GM21526 (cell line): ENCODE measurements around the gene JAM3.

ENCODE experiments used
- ATAC-seq: cut with Tn5 transposase; IDR thresholded peaks from one replicate; pipeline ENCODE4 v1.9.1; 2021; ENCODE audit warnings: moderate library complexity; ENCODE audit not compliant: unreplicated experiment, low FRiP score

Gene JAM3

GRCh38 chr11:134038897-134039470, 29.9 kb upstream of the JAM3 start:
- ATAC-seq, result no peak

GRCh38 chr11:134039726-134040385, 29.0 kb upstream of the JAM3 start:
- no peak for ATAC-seq

GRCh38 chr11:134040386-134041302, 28.2 kb upstream of the JAM3 start:
- ATAC-seq, result no peak

GRCh38 chr11:134041349-134041748, 27.5 kb upstream of the JAM3 start:
- no peak for ATAC-seq

DNA sequence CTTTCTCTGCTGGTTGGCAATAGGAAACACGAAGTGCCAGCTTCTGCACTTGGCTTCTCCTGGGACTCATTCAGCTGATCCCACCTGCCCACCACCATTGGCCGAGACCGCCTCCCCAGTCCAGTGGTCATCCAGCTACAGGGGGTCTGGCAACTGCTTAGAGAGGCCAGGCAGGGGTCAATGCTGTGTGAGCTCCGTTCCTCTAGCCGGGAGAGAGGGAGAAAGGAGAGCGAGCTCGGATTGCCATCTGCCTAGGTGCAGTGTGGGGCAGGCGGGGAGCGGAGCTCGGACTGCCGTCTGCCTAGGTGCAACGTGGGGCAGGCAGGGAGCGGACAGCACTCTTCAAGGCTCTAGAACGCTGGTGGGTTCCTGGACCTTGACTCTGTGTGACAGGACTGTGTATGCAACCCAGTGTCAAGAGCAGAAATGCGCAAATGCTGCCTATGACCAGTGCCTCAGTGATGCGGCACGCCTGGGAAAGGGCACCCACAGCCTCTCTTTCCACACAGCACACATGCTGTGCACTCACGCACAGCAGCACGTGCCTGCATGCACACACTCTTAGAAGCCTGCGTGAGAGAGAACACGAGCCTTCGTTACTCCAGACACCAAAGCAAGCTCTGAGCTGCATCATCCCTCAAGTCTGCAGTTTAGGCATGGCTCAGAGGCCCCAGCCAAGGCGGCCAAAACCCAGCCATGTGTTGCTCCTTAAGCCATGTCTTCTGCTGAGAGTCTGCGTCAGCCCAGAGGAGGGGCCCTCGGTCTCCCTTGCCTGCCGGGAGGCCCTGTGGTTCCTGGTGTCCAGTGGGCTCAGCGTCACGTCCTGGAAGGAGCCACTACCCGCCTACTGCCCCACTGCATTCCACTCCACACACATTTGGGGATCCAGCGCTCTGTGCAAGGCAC, 26.8 kb upstream of the JAM3 start:
- no peak for ATAC-seq

DNA sequence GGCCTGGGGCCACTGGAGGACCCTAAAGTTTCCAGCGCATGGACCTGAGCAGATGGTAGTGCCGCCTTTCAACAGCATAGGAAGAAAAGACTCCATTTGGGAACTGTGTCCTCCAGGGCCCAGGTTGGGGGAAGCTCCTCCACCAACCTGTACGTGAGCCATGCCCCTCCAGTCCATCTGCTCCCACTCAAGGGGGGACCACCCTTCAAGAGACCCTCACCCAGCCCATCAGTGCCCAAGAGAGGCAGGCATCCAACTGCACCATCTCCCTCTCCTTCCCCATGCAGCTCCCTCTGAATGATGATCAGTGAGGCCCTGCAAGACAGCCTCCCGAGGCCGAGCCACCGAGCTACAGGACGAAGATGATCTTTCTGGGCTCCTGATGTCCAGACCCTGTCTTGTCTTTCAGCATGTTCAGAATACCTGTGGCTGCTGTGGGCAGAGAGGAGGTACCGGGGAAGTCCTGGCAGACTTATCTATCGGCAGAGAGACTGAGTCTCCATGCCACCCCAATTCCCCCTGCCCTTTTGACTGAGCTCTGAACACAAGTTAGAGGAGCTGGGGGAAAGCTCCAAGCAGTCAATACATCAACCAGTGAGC, 25.0 kb upstream of the JAM3 start:
- no peak for ATAC-seq

DNA sequence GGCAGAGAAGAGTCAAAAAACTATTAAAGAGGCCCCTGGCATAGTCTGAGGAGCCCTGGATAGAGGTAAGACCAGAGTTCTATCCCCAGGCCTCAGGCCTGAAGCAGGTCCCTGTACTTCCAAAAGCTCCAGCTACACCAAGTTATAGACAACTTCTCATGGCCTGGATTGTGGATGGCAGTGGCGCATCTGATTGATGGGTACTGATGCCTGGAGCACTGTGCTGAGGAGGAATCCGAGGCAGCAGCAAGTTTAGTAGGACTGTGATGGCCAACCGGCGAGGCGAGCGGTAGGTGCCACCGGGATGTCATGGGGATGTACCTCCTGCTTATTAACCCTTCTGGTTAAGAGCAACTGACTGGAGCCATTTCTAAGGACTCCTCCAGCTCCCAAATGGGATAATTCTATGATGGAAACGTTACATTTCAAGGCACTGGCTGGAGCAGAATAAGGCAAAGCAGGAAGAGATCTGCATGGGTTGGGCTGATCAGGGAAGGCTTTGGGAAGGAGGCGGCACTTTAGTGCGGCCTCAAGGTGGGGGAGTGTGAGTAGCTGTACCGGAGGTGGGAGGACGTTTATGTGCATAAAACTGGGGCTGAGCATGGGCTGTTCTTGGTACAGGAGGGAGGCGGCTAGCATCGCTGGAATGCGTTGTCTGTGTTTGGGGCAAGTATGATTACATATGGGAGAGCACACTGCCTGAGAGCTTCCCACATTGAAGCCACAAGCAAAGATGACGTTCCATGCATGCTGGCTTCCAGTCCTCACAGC, 24.2 kb upstream of the JAM3 start:
- ATAC-seq, result no peak

DNA sequence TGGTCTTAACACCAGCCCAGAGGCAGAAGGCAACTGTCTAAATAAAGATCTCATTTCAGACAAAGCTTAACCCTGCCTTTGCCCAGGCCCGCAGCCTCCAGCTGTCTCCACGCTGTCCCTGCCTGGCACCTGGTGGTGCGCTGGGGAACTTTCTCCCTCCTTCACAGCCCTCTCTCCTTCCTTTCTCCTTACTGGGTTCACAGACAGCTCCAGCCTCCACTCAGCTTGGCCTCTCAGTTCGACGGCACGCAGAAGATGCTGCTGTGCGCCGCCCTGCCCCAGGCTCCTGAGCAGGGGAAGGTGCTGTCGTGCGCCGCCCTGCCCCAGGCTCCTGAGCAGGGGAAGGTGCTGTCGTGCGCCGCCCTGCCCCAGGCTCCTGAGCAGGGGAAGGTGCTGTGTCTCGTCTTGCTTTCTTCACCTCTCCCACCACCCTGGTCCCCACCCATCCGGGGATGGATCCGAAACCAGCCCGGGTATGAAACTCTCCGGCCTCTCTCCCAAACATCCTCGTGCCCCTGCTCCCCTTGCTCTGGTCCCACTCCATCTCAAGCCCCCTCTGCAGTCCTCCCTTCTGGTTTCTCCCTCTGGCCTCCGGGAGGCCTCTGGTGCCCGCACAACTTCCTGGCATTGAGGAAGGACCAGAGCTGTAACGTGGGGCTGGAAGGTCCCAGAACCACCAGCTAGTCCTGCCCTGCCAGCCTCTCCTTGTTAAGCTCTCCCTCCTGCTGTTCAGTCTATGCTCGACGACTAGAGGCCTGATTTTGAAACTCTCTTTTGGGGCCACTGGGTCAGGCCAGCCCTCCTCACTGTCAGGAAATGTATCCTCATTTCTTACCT, 22.9 kb upstream of the JAM3 start:
- ATAC-seq, result no peak

GRCh38 chr11:134046681-134047449, 22.0 kb upstream of the JAM3 start:
- ATAC-seq, result no peak

DNA sequence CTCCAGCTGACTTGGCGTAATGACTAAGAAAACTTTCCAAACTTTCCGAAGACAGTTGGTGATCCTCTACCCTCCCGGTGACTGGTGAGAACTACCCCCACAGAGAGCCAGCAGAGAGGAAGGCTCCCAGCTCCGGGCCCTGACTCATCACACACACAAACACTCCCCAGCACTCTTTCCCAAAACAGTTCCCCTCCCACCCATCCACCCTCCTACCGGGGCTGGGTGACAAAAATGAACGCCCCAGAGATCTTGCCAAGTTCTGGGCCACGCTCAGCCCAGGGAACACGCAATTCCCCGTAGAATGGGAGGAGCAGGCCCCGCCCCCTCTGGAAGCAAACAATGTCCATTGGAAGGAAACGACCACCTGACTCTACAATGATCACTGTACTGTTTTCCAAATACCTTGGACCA, 21.3 kb upstream of the JAM3 start:
- no peak for ATAC-seq

GRCh38 chr11:134048028-134048427, 20.8 kb upstream of the JAM3 start:
- ATAC-seq, result no peak

- ATAC-seq, result no peak
Measured at GRCh38 chr11:134049303-134049702, 19.6 kb upstream of the JAM3 start.

GRCh38 chr11:134050541-134051383, 18.1 kb upstream of the JAM3 start:
- ATAC-seq, result peak; percentile 93

DNA sequence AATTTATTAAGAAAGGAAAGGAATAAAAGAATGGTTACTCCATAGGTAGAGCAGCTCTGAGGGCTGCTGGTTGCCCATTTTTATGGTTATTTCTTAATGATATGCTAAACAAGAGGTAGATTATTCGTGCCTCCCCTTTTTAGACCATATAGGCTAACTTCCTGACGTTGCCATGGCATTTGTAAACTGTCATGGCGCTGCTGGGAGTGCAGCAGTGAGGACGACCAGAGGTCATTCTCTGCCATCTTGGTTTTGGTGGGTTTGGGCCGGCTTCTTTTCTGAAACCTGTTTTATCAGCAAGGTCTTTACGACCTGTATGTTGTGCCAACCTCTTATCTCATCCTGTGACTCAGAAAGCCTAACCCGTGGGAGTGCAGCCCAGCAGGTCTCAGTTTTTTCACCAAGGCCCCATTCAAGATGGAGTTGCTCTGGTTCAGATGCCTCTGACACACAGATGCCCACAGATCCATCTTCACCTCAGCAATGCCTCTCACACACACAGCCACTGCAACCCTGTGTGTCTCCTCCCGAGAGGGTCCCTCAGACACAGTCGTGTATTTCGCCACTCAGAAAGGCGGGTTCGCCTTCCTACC, 16.4 kb upstream of the JAM3 start:
- no peak for ATAC-seq

GRCh38 chr11:134052988-134053945, 15.6 kb upstream of the JAM3 start:
- ATAC-seq, result no peak
